Activated CD8-positive, alpha-beta T cell treated with anti-CD3 and anti-CD28 coated beads for 36 hours (primary cell): Measurements from ENCODE around the gene CLCN6. TPM values are rescaled to one million over a fixed set of nuclear protein-coding genes. Genes with fewer than 3 reads are reported as not detected.

Experiments
- ATAC-seq: fragments of 200-7000 bp; cut with Tn5 transposase; one replicate; pipeline ENCODE4 v1.10.0; 2021; ENCODE audit warnings: mild to moderate bottlenecking, moderate library complexity
- CTCF ChIA-PET: fragments of 350-600 bp; sonication (Branson Sonifier 250); formaldehyde crosslinking; loops from one replicate; lab custom pipeline; 2021; ENCODE audit warnings: antibody characterized with exemption; lab: Charles Lee
- POLR2A ChIA-PET: fragments of 350-600 bp; sonication (Branson Sonifier 250); formaldehyde crosslinking; loops from one replicate; lab custom pipeline; 2021; ENCODE audit warnings: antibody characterized with exemption; lab: Charles Lee
- DNase-seq: peaks from one replicate; pipeline ENCODE4 v3.0.0-alpha.2; 2020
- H3K27ac Mint-ChIP-seq: one replicate; pipeline ENCODE4 v1.8.0; 2021; ENCODE audit warnings: mild to moderate bottlenecking, mixed read lengths
- H3K27me3 Mint-ChIP-seq: one replicate; pipeline ENCODE4 v1.8.0; 2021; ENCODE audit warnings: mixed read lengths
- H3K36me3 Mint-ChIP-seq: one replicate; pipeline ENCODE4 v1.8.0; 2021; ENCODE audit warnings: low read depth, mixed read lengths
- H3K4me1 Mint-ChIP-seq: one replicate; pipeline ENCODE4 v1.8.0; 2021; ENCODE audit warnings: low read depth, mixed read lengths
- H3K4me3 Mint-ChIP-seq: one replicate; pipeline ENCODE4 v1.8.0; 2021; ENCODE audit warnings: mild to moderate bottlenecking, moderate library complexity, mixed read lengths
- H3K9me3 Mint-ChIP-seq: one replicate; pipeline ENCODE4 v1.8.0; 2021; ENCODE audit warnings: mixed read lengths
- intact Hi-C: fragments of 100-400 bp; cut with micrococcal nuclease; formaldehyde crosslinking; loops from one replicate; pipeline ENCODE4 v1.10.0; 2022
- total RNA-seq, 2 experiments: library from RNA; stranded (reverse); gene quantifications; one replicate each; pipeline ENCODE4 v1.2.3, GENCODE V29; 2021
- TF ChIP-seq, protein P1 (sequence below): fragments of 200-600 bp; IDR thresholded peaks from one replicate; pipeline ENCODE4 v1.8.0; 2022; ENCODE audit warnings: antibody characterized with exemption, mild to moderate bottlenecking

The CLCN6 gene
- total RNA-seq, 2 experiments from 2014 or later: 10.8 to 12.2 TPM

DNA sequence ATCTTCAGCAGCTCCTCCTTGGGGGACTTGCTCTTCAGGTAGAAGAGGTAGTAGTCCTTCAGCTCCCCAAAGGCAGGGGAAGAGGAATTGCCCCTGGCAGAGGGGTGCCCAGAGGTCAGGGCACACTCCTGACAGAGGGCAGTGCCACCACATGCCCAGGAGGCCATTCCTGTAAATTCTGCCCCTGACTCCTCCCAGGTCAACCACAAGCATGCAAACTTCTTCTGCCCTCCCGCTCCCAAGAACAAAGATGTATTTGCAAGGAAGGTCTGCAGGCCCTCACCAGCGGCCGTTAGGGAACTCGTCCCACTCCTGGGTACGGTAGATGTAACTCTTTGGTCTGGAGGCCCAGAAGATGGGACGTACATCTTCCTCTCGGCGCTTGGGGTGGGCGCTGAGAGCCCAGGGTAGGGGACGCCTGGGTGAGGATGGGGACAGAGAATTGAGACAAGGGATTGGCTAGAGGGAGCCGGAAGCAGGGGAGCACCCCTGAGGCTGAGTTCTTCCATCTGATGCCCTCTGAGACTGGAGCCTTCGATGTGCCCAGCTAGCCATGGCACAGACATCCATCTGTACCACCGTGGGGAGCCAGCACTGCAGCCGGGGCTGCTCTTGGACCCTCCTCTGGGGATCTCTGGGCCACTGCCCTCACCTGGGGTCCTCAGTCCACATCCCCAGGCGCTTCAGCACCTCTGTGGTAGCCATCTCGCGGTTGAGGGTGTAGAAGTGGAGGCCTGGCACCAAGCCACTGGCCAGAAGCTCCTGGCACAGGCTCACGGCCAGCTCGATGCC, 11.3 kb upstream of the CLCN6 start:
- CTCF ChIA-PET: no interaction called here
- TF ChIP-seq, protein P1, sequence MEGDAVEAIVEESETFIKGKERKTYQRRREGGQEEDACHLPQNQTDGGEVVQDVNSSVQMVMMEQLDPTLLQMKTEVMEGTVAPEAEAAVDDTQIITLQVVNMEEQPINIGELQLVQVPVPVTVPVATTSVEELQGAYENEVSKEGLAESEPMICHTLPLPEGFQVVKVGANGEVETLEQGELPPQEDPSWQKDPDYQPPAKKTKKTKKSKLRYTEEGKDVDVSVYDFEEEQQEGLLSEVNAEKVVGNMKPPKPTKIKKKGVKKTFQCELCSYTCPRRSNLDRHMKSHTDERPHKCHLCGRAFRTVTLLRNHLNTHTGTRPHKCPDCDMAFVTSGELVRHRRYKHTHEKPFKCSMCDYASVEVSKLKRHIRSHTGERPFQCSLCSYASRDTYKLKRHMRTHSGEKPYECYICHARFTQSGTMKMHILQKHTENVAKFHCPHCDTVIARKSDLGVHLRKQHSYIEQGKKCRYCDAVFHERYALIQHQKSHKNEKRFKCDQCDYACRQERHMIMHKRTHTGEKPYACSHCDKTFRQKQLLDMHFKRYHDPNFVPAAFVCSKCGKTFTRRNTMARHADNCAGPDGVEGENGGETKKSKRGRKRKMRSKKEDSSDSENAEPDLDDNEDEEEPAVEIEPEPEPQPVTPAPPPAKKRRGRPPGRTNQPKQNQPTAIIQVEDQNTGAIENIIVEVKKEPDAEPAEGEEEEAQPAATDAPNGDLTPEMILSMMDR: no peak
- DNase-seq: no peak
- no peak overlapping the region for H3K4me3 Mint-ChIP-seq
- no peak overlapping the region for H3K27ac Mint-ChIP-seq
- peaks cover 6% of the 10 kb centered on the region for H3K36me3 Mint-ChIP-seq
- no peaks in the 10 kb centered on the region for H3K27me3 Mint-ChIP-seq
- POLR2A ChIA-PET: interaction anchor here (1.0 to 3.8 kb wide), 3 partner anchors 9 to 116 kb away, joined by 3 to 17 read pairs (median 3); no protein-coding TSS in a partner anchor
- no peaks in the 10 kb centered on the region for H3K9me3 Mint-ChIP-seq
- ATAC-seq: no peak
- H3K4me1 Mint-ChIP-seq: no peaks in the 10 kb centered on the region
- intact Hi-C loops: no loop called here

DNA sequence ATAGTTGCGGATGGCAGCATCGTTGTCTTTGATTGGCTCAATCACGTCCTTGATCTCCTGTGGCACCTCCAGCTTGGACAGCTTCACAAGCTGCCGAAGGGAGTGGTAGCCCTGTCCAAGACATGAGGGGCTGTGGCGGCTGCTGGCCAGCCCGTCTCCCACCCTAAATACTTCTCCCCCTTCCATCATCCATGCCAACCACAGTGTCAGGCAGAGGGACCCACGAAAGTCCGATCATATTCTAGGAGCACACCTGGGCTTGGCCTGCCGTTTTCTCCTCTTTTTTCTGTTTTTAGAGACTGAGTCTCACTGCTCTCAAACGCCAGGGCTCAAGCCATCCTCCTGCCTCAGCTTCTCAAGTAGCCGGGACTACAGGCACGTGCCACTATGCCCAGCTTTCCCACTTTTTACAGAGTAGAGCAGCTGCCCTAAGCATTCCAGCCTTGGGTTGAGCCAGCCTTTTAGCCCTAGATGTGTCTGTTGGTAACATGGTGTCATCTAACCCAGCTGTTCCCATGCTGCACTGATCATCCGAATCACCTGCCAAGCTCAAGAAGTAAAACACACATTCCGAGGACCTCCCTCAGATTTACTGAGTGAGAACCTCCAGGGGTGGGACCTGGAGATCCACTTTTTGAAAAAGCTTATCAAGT, 10.6 kb upstream of the CLCN6 start:
- Mint-ChIP-seq H3K4me1 (no peaks in the 10 kb centered on the region), H3K4me3 (no peak overlapping the region), H3K27ac (no peak overlapping the region), H3K36me3 (peaks cover 6% of the 10 kb centered on the region), H3K9me3 (no peaks in the 10 kb centered on the region), H3K27me3 (no peaks in the 10 kb centered on the region)
- ATAC-seq (no peak), DNase-seq (no peak)
- TF ChIP-seq, protein P1: no peak
- CTCF ChIA-PET: no interaction called here
- POLR2A ChIA-PET: interaction anchor here (1.2 kb wide), 1 partner anchor 115 kb away, joined by 3 read pairs; no protein-coding TSS in a partner anchor
- intact Hi-C loops: no loop called here

- no peak for ATAC-seq
- POLR2A ChIA-PET: interaction anchor here (0.9 to 1.2 kb wide), 2 partner anchors 112 to 114 kb away, joined by 3 to 6 read pairs; no protein-coding TSS in a partner anchor
Observed at GRCh38 chr1:11796036-11796828, 9.8 kb upstream of the CLCN6 start.

GRCh38 chr1:11797525-11798216, 8.3 kb upstream of the CLCN6 start:
- Mint-ChIP-seq H3K27ac (no peak overlapping the region), H3K27me3 (no peaks in the 10 kb centered on the region), H3K4me1 (peaks cover 12% of the 10 kb centered on the region), H3K4me3 (no peak overlapping the region), H3K9me3 (no peaks in the 10 kb centered on the region), H3K36me3 (peaks cover 10% of the 10 kb centered on the region)
- DNase-seq: no peak
- no peak for ATAC-seq
- CTCF ChIA-PET: interaction anchor here (0.9 kb wide), 1 partner anchor 147 kb away, joined by 3 read pairs; no protein-coding TSS in a partner anchor
- intact Hi-C loops: no loop called here
- POLR2A ChIA-PET: interaction anchor here (1.3 kb wide), 1 partner anchor 110 kb away, joined by 9 read pairs; no protein-coding TSS in a partner anchor
- TF ChIP-seq, protein P1: no peak

More at GRCh38 chr1:11796036-11796828, 9.8 kb upstream of the CLCN6 start:
- H3K4me1 Mint-ChIP-seq: peaks cover 1% of the 10 kb centered on the region
- TF ChIP-seq, protein P1: no peak
- CTCF ChIA-PET: no interaction called here
- H3K36me3 Mint-ChIP-seq: peaks cover 10% of the 10 kb centered on the region
- H3K9me3 Mint-ChIP-seq: no peaks in the 10 kb centered on the region
- no peak overlapping the region for H3K4me3 Mint-ChIP-seq
- H3K27me3 Mint-ChIP-seq: no peaks in the 10 kb centered on the region
- H3K27ac Mint-ChIP-seq: no peak overlapping the region
- intact Hi-C loops: no loop called here
- no peak for DNase-seq
